Measurements from ENCODE around the gene RNU1-4. TPM values are rescaled to one million over a fixed set of nuclear protein-coding genes. Genes with fewer than 3 reads are reported as not detected.
"Not testable (repeated sequence)": the region's sequence is repeated elsewhere in the genome, so short reads cannot be mapped to it uniquely, and the experiment has no call there.

The RNU1-4 gene
- under 1 TPM; under 0.01 TPM for total RNA-seq

DNA sequence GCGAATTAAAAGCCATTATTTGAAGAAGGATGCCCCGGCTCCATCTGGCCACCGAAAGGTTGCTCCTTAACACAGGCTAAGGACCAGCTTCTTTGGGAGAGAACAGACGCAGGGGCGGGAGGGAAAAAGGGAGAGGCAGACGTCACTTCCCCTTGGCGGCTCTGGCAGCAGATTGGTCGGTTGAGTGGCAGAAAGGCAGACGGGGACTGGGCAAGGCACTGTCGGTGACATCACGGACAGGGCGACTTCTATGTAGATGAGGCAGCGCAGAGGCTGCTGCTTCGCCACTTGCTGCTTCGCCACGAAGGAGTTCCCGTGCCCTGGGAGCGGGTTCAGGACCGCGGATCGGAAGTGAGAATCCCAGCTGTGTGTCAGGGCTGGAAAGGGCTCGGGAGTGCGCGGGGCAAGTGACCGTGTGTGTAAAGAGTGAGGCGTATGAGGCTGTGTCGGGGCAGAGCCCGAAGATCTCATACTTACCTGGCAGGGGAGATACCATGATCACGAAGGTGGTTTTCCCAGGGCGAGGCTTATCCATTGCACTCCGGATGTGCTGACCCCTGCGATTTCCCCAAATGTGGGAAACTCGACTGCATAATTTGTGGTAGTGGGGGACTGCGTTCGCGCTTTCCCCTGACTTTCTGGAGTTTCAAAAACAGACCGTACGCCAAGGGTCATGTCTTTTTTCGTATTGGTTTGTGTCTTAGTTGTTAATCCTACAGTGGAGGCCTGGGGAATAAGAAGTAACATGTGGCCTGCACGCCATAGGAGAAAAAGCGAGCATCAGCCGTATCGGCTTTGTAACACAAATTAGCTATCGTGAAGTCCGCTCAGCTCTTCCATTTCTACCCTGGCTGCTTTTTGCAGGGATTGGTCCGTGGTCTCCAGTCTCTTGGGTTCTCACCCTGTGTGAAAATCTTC is at the start of gene RNU1-4:
TSS of gene RNU1-4 (plus strand) at position 470 of the 918 bp plus-strand sequence.
- DNase-seq; H3K27me3 ChIP-seq; H3K36me3 ChIP-seq; H3K4me1 ChIP-seq; H3K4me3 ChIP-seq (replicated peaks in 1 of 3); intact Hi-C loops (cut with DNase I); H3K9me3 ChIP-seq; H3K27ac ChIP-seq: not testable (repeated sequence)
- WGBS, 2 donors: no CpG with 5 or more reads among the region's 46 CpGs

- H3K4me3 ChIP-seq (replicated peaks in 1 of 3): not testable (repeated sequence)
- 100% methylated on average over 1 of the region's 13 CpGs; no CpG with 5 or more reads in 1 of the 2 donors for WGBS, 2 donors
These were observed 49.2 kb upstream of the RNU1-4 start for GRCh38 chr1:16690971-16691682.

GRCh38 chr1:16692283-16692682 is 48.0 kb upstream of the RNU1-4 start:
- H3K9me3 ChIP-seq; intact Hi-C loops (cut with DNase I); H3K27ac ChIP-seq; H3K36me3 ChIP-seq; H3K4me3 ChIP-seq (replicated peaks in 1 of 3); H3K27me3 ChIP-seq; H3K4me1 ChIP-seq; DNase-seq: not testable (repeated sequence)
- no CpG with 5 or more reads among the region's 39 CpGs for WGBS, 2 donors

More at GRCh38 chr1:16690971-16691682, 49.2 kb upstream of the RNU1-4 start:
- H3K36me3 ChIP-seq; H3K4me1 ChIP-seq; intact Hi-C loops (cut with DNase I); H3K27me3 ChIP-seq; DNase-seq; H3K27ac ChIP-seq; H3K9me3 ChIP-seq: not testable (repeated sequence)

- DNase-seq; H3K27ac ChIP-seq; H3K36me3 ChIP-seq; H3K27me3 ChIP-seq; H3K4me3 ChIP-seq (replicated peaks in 1 of 3); H3K4me1 ChIP-seq; H3K9me3 ChIP-seq; intact Hi-C loops (cut with DNase I): not testable (repeated sequence)
- WGBS, 2 donors: 10% methylated on average over 10 of the region's 79 CpGs; no CpG with 5 or more reads in 1 of the 2 donors
These were observed 47.4 kb upstream of the RNU1-4 start for GRCh38 chr1:16692717-16693448.

- intact Hi-C loops (cut with DNase I); H3K4me3 ChIP-seq (replicated peaks in 1 of 3): not testable (repeated sequence)
- WGBS, 2 donors: no CpG with 5 or more reads among the region's 96 CpGs
These were observed 46.6 kb upstream of the RNU1-4 start for GRCh38 chr1:16693449-16694307.

DNA sequence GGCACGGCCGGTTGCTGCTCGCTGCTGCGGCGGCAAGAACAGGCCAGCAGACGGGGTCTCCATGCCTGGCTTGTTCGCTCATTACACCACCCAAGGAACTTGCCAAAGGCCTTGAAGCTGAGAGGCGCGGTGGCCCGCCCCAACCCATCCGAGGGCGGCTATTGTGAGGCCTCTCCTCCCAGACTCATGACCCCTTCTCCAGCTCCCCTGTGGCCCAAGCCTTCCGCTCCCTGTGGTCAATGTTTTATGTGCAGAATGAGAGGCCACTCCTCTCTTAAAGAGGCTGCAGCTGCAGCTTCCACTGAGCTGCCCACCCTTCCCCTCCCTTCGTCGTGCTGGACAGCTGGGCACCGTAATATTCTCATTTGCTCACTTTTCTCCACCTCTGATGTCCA is 46.0 kb upstream of the RNU1-4 start:
- 67% methylated on average over 1 of the region's 16 CpGs; no CpG with 5 or more reads in 1 of the 2 donors for WGBS, 2 donors
- H3K4me1 ChIP-seq; H3K9me3 ChIP-seq; H3K27ac ChIP-seq; DNase-seq; H3K4me3 ChIP-seq (replicated peaks in 1 of 3); H3K27me3 ChIP-seq; intact Hi-C loops (cut with DNase I); H3K36me3 ChIP-seq: not testable (repeated sequence)

More at GRCh38 chr1:16693449-16694307, 46.6 kb upstream of the RNU1-4 start:
- H3K9me3 ChIP-seq, H3K4me1 ChIP-seq, H3K27me3 ChIP-seq, DNase-seq, H3K27ac ChIP-seq, H3K36me3 ChIP-seq: not testable (repeated sequence)

GRCh38 chr1:16696507-16697150 is 43.7 kb upstream of the RNU1-4 start:
- intact Hi-C loops (cut with DNase I): not testable (repeated sequence)

DNA sequence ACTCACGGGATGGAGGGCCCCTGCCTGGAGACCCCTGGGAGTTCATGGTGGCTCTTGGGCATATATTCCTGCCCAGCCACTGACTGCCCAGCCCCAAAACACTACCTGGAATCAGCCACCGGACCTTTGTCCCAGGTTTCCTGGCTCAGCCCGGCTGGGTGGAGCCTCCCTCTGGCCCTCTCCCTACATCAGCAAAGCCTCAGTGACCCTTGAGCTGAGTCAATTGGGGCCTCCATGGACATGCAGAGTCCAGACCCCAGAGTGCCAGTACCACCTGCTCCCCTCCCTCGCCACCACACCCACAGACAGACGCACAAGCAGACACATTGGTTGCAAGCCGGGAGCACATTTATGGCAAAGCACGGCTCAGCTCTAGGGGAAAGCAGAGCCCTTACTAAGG is 43.2 kb upstream of the RNU1-4 start:
- H3K4me1 ChIP-seq; H3K27ac ChIP-seq; DNase-seq; H3K36me3 ChIP-seq; H3K4me3 ChIP-seq (replicated peaks in 1 of 3); intact Hi-C loops (cut with DNase I); H3K9me3 ChIP-seq; H3K27me3 ChIP-seq: not testable (repeated sequence)
- 70 to 100% methylated on average over 2 to 3 of the region's 7 CpGs for WGBS, 2 donors

More at GRCh38 chr1:16696507-16697150, 43.7 kb upstream of the RNU1-4 start:
- not testable (repeated sequence) for H3K9me3 ChIP-seq; H3K27me3 ChIP-seq; H3K36me3 ChIP-seq; H3K4me3 ChIP-seq (replicated peaks in 1 of 3); DNase-seq; H3K4me1 ChIP-seq; H3K27ac ChIP-seq
- 18 to 33% methylated on average over 6 to 12 of the region's 33 CpGs for WGBS, 2 donors

DNA sequence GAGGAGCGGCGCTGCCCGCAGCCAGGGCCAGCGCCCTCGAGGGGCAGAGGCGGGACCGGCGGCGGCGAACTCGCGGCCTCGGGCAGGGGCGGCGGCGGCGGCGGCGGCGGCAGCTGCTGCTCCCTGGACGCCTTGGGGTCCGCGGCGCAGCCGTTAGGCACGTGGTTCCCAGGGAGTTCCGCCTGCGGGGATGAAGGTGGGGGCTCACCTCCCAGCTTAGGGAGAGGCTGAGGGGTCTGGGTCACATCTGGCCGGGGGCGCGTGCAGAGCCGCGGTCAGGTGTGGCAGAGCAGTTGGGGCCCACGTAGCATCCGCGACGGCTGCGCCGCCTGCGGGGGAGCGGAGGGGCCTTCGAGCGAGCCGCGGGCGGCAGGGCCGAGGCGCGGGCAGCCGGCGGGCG is 40.9 kb upstream of the RNU1-4 start:
- H3K9me3 ChIP-seq; H3K27ac ChIP-seq; H3K4me3 ChIP-seq (replicated peaks in 1 of 3); H3K27me3 ChIP-seq; DNase-seq; H3K36me3 ChIP-seq; intact Hi-C loops (cut with DNase I); H3K4me1 ChIP-seq: not testable (repeated sequence)
- 20% methylated on average over 3 of the region's 52 CpGs; no CpG with 5 or more reads in 1 of the 2 donors for WGBS, 2 donors

GRCh38 chr1:16700138-16700895 is 40.0 kb upstream of the RNU1-4 start:
- intact Hi-C loops (cut with DNase I); H3K27ac ChIP-seq; H3K36me3 ChIP-seq; H3K27me3 ChIP-seq; H3K4me3 ChIP-seq (replicated peaks in 1 of 3); H3K9me3 ChIP-seq; H3K4me1 ChIP-seq; DNase-seq: not testable (repeated sequence)
- WGBS, 2 donors: no CpG with 5 or more reads among the region's 57 CpGs

DNA sequence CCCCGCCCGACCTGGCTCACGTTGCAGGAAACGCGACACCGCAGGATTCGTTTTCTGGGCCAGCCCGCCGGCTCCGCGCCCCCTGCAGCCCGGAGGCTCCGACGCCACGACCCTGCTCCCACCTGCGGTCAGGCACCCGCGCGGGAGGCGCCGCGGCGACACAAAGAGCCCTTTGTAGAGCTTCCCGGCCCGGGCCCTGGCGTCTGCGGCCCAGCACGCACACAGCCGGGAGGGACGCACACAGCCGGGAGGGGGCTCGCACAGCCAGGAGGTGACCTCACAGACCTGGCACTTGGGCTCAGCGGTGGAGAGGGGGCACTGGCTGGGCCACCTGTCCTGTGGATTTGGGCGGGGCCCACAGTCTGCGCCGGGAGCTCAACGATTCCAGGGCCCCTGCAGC is 39.1 kb upstream of the RNU1-4 start:
- H3K9me3 ChIP-seq; H3K4me1 ChIP-seq; H3K27me3 ChIP-seq; intact Hi-C loops (cut with DNase I); H3K27ac ChIP-seq; DNase-seq; H3K36me3 ChIP-seq; H3K4me3 ChIP-seq (replicated peaks in 1 of 3): not testable (repeated sequence)
- no CpG with 5 or more reads among the region's 37 CpGs for WGBS, 2 donors

All from thyroid gland (tissue), 4 donors.